Common myeloid progenitor, CD34-positive (primary cell): ENCODE results near the gene SYTL1.

Experiments
- CTCF ChIA-PET: fragments of 350-600 bp; sonication (Branson Sonifier 250); formaldehyde crosslinking; loops from one replicate; lab custom pipeline; 2021; ENCODE audit warnings: antibody characterized with exemption; lab: Charles Lee
- POLR2A ChIA-PET: fragments of 350-600 bp; sonication (Branson Sonifier 250); formaldehyde crosslinking; loops from one replicate; lab custom pipeline; 2021; ENCODE audit warnings: antibody characterized with exemption; lab: Charles Lee
- DNase-seq, 3 donors: peaks; one replicate each; pipeline versions ENCODE4 v3.0.0 to v3.0.0-alpha.2; 2013
- H3K27ac ChIP-seq, 2 experiments: 1 replicate in 1 of 2; 2 replicates in 1 of 2; pipeline ENCODE4 v1.7.0; 2013; ENCODE audit warnings: inconsistent platforms in 2 of 2, low read length in 2 of 2, mild to moderate bottlenecking in 2 of 2, low read depth in 1 of 2, moderate library complexity in 1 of 2; ENCODE audit not compliant: severe bottlenecking in 2 of 2, insufficient read depth in 1 of 2, poor library complexity in 1 of 2
- H3K27me3 ChIP-seq, 5 experiments: replicated peaks in 2 of 5; 1 replicate in 3 of 5; 2 replicates in 2 of 5; pipeline versions ENCODE4 v1.6.1 to v1.7.0; 2013; ENCODE audit warnings: low read length in 4 of 5, mild to moderate bottlenecking in 2 of 5, moderate library complexity in 2 of 5, inconsistent platforms in 1 of 5; ENCODE audit not compliant: insufficient read depth in 5 of 5, control insufficient read depth in 4 of 5
- H3K36me3 ChIP-seq, 4 experiments: 1 replicate in 2 of 4; 2 replicates in 2 of 4; pipeline versions ENCODE4 v1.6.1 to v1.7.0; 2013; ENCODE audit warnings: low read length in 3 of 4, control low read depth in 1 of 4, mild to moderate bottlenecking in 1 of 4; ENCODE audit not compliant: control insufficient read depth in 4 of 4, insufficient read depth in 4 of 4
- H3K4me1 ChIP-seq, 4 experiments: 1 replicate in 3 of 4; 2 replicates in 1 of 4; pipeline versions ENCODE4 v1.6.1 to v1.7.1; 2013; ENCODE audit warnings: low read length in 3 of 4, mild to moderate bottlenecking in 3 of 4, control low read depth in 1 of 4, inconsistent platforms in 1 of 4, moderate library complexity in 1 of 4; ENCODE audit not compliant: control insufficient read depth in 4 of 4, insufficient read depth in 4 of 4; ENCODE audit errors: control extremely low read depth in 1 of 4
- H3K4me3 ChIP-seq, 7 experiments: 1 replicate in 4 of 7; 2 replicates in 3 of 7; pipeline versions ENCODE4 v1.5.1 to v1.7.0; 2013; ENCODE audit warnings: mild to moderate bottlenecking in 7 of 7, low read length in 6 of 7, moderate library complexity in 6 of 7, inconsistent platforms in 2 of 7, low read depth in 2 of 7, control low read depth in 1 of 7; ENCODE audit not compliant: insufficient read depth in 4 of 7, control insufficient read depth in 1 of 7; ENCODE audit errors: extremely low read depth in 1 of 7
- H3K9me3 ChIP-seq, 5 experiments: 1 replicate in 4 of 5; 2 replicates in 1 of 5; pipeline versions ENCODE4 v1.6.1 to v1.7.1; 2013; ENCODE audit warnings: low read length in 4 of 5, mild to moderate bottlenecking in 2 of 5, inconsistent platforms in 1 of 5, low read depth in 1 of 5, moderate library complexity in 1 of 5; ENCODE audit not compliant: control insufficient read depth in 4 of 5, insufficient read depth in 2 of 5; ENCODE audit errors: control extremely low read depth in 1 of 5
- WGBS: methylation state at CpG from one replicate; pipeline ENCODE4 v1.1.5; 2013; ENCODE audit not compliant: insufficient coverage; 5-methylcytosine and 5-hydroxymethylcytosine counted together

Gene SYTL1

GRCh38 chr1:27400082-27400962, 58.5 kb downstream of the SYTL1 start:
- peaks cover 12 to 47% (median 46%) of the 10 kb centered on the region in 4 experiments for H3K4me1 ChIP-seq
- DNase-seq, result no peak
- H3K4me3 ChIP-seq, result no peak overlapping the region
- H3K9me3 ChIP-seq, result no peaks in the 10 kb centered on the region
- H3K36me3 ChIP-seq, result peaks cover 0 to 9% (median 0%) of the 10 kb centered on the region in 4 experiments
- CTCF ChIA-PET, result interaction anchor here (1.1 to 11.9 kb wide), 6 partner anchors 9 to 267 kb away, joined by 3 to 238 read pairs (median 6); partner anchors contain the start of genes AHDC1 and GPR3
- H3K27me3 ChIP-seq, result no peaks in the 10 kb centered on the region
- 91% methylated on average over 13 of the region's 13 CpGs for WGBS
- H3K27ac ChIP-seq, result no peak overlapping the region
- POLR2A ChIA-PET, result no interaction called here

GRCh38 chr1:27400963-27401341, 59.1 kb downstream of the SYTL1 start:
- Histone ChIP-seq H3K27ac (no peak overlapping the region), H3K4me3 (no peak overlapping the region), H3K27me3 (no peaks in the 10 kb centered on the region), H3K36me3 (peaks cover 0 to 9% (median under 1%) of the 10 kb centered on the region in 4 experiments), H3K4me1 (peaks cover 12 to 50% (median 50%) of the 10 kb centered on the region in 4 experiments), H3K9me3 (no peaks in the 10 kb centered on the region)
- POLR2A ChIA-PET, result no interaction called here
- CTCF ChIA-PET, result interaction anchor here (1.1 to 11.9 kb wide), 6 partner anchors 10 to 266 kb away, joined by 3 to 238 read pairs (median 6); partner anchors contain the start of genes AHDC1 and GPR3
- WGBS, result 100% methylated on average over 2 of the region's 5 CpGs
- DNase-seq, result no peak

- peak in 2 of 3 donors; percentile 63 to 67 for DNase-seq
- Histone ChIP-seq H3K9me3 (no peaks in the 10 kb centered on the region), H3K36me3 (peaks cover under 1 to 18% (median 9%) of the 10 kb centered on the region in 4 experiments), H3K4me1 (peaks cover 12 to 60% (median 58%) of the 10 kb centered on the region in 4 experiments), H3K4me3 (peak overlapping the region in 2 of 7 experiments; percentile 32 to 58), H3K27ac (peak overlapping the region in 1 of 2 experiments; percentile 25), H3K27me3 (no peaks in the 10 kb centered on the region)
- 35% methylated on average over 4 of the region's 8 CpGs for WGBS
- ChIA-PET POLR2A (no interaction called here), CTCF (interaction anchor here (0.8 to 11.9 kb wide), 24 partner anchors 9 to 261 kb away, joined by 3 to 238 read pairs (median 5); partner anchors contain the start of genes AHDC1, MAP3K6 and WASF2)
Measured at GRCh38 chr1:27402349-27402754, 60.5 kb downstream of the SYTL1 start.

- Histone ChIP-seq H3K4me3 (peak overlapping the region in 5 of 7 experiments; percentile 12 to 58 (median 47)), H3K4me1 (peaks cover 12 to 62% (median 59%) of the 10 kb centered on the region in 4 experiments), H3K27me3 (no peaks in the 10 kb centered on the region), H3K9me3 (no peaks in the 10 kb centered on the region), H3K36me3 (peaks cover 8 to 26% (median 17%) of the 10 kb centered on the region in 4 experiments), H3K27ac (peak overlapping the region; percentile 34 to 70)
- ChIA-PET POLR2A (interaction anchor here (0.8 kb wide), 1 partner anchor 87 kb away, joined by 3 read pairs; the partner anchor contains the start of gene WASF2), CTCF (interaction anchor here (0.5 to 11.9 kb wide), 31 partner anchors 8 to 259 kb away, joined by 3 to 238 read pairs (median 4); partner anchors contain the start of genes AHDC1, MAP3K6 and WASF2)
- DNase-seq, result peak; percentile 67 to 94 (median 92)
- WGBS, result 6% methylated on average over 21 of the region's 24 CpGs
Measured at GRCh38 chr1:27403065-27403726, 61.4 kb downstream of the SYTL1 start.
